PC-3 (cell line): Measurements from ENCODE around the gene CACNG5. TPM values are rescaled to one million over a fixed set of nuclear protein-coding genes. Genes with fewer than 3 reads are reported as not detected.
A peak's percentile ranks its signal among the peaks of the same experiment; 100 is the strongest.

Experiments used
- ATAC-seq: fragments of 200-7000 bp; cut with Tn5 transposase; 2 replicates; pipeline ENCODE4 v1.9.1; 2020; ENCODE audit warnings: mild to moderate bottlenecking, moderate library complexity
- Bru-seq: library from RNA; stranded (reverse); fragments of 400-500 nt; gene quantifications from one replicate; lab custom pipeline; 2021; lab: Mats Ljungman, UMichigan
- BruChase-seq, 2 experiments: library from RNA; stranded (reverse); fragments of 400-500 nt; gene quantifications; one replicate each; lab custom pipeline; 2021; lab: Mats Ljungman, UMichigan
- BruUV-seq: library from RNA; stranded (reverse); fragments of 400-500 nt; replicated peaks from 2 replicates; lab custom pipeline; 2021; lab: Mats Ljungman, UMichigan
- CTCF ChIA-PET: fragments of 300-600 bp; sonication (Branson Sonifier 250); formaldehyde crosslinking; loops from one replicate; lab custom pipeline; 2022; ENCODE audit warnings: antibody characterized with exemption; lab: Charles Lee
- POLR2A ChIA-PET: fragments of 300-600 bp; sonication (Branson Sonifier 250); formaldehyde crosslinking; loops from one replicate; lab custom pipeline; 2022; ENCODE audit warnings: antibody characterized with exemption; ENCODE audit not compliant: unreplicated experiment; lab: Charles Lee
- DNase-seq: peaks from one replicate; pipeline ENCODE4 v3.0.0-alpha.2; 2015
- H2AFZ ChIP-seq: fragments of 300-600 bp; sonication (generic); 2 replicates; pipeline ENCODE4 v1.6.0; 2016; ENCODE audit warnings: antibody characterized with exemption, low read length
- H3F3A ChIP-seq: fragments of 300-600 bp; sonication (generic); one replicate; pipeline ENCODE4 v1.6.0; 2017; ENCODE audit warnings: antibody characterized with exemption, low read length, control low read depth, mild to moderate bottlenecking; ENCODE audit not compliant: unreplicated experiment
- H3K27ac ChIP-seq: fragments of 300-600 bp; sonication (generic); 2 replicates; pipeline ENCODE4 v1.5.1; 2016; ENCODE audit warnings: mild to moderate bottlenecking, low read length
- H3K27me3 ChIP-seq: fragments of 300-600 bp; sonication (generic); 2 replicates; pipeline ENCODE4 v1.6.1; 2016; ENCODE audit warnings: low read length, mixed read lengths
- H3K36me3 ChIP-seq: fragments of 300-600 bp; sonication (generic); 2 replicates; pipeline ENCODE4 v1.6.1; 2016; ENCODE audit warnings: low read depth, mixed run types, low read length, mixed read lengths
- H3K4me1 ChIP-seq: fragments of 300-600 bp; sonication (generic); 2 replicates; pipeline ENCODE4 v1.5.1; 2016; ENCODE audit warnings: low read length; ENCODE audit not compliant: insufficient read depth
- H3K4me2 ChIP-seq: fragments of 300-600 bp; sonication (generic); 2 replicates; pipeline ENCODE4 v1.6.0; 2016; ENCODE audit warnings: low read length
- H3K4me3 ChIP-seq: fragments of 300-600 bp; sonication (generic); 2 replicates; pipeline ENCODE4 v1.5.1; 2016; ENCODE audit warnings: mild to moderate bottlenecking, low read length, mixed read lengths
- H3K79me2 ChIP-seq: fragments of 300-600 bp; sonication (generic); 2 replicates; pipeline ENCODE4 v1.6.1; 2017; ENCODE audit warnings: low read length, mixed read lengths
- H3K9ac ChIP-seq: fragments of 300-600 bp; sonication (generic); 2 replicates; pipeline ENCODE4 v1.6.0; 2016; ENCODE audit warnings: mild to moderate bottlenecking, low read length
- H3K9me2 ChIP-seq: fragments of 300-600 bp; sonication (generic); replicated peaks from 2 replicates; pipeline ENCODE4 v1.6.1; 2016; ENCODE audit warnings: mixed run types, low read length, mixed read lengths
- H3K9me3 ChIP-seq: fragments of 300-600 bp; sonication (generic); 2 replicates; pipeline ENCODE4 v1.6.1; 2016; ENCODE audit warnings: low read length, mixed read lengths
- H4K20me1 ChIP-seq: fragments of 300-600 bp; sonication (generic); 2 replicates; pipeline ENCODE4 v1.6.1; 2016; ENCODE audit warnings: low read length, mixed read lengths
- EZH2 ChIP-seq: fragments of 300-600 bp; sonication (generic); IDR thresholded peaks from one replicate; pipeline ENCODE4 v1.6.1; 2017; ENCODE audit warnings: antibody characterized with exemption, mild to moderate bottlenecking, low read length; ENCODE audit not compliant: unreplicated experiment
- EZH2phosphoT487 ChIP-seq: fragments of 300-600 bp; sonication (generic); IDR thresholded peaks from 2 replicates; pipeline ENCODE4 v1.6.1; 2018; ENCODE audit warnings: mild to moderate bottlenecking, antibody characterized with exemption, low read length, borderline replicate concordance
- intact Hi-C: fragments of 100-400 bp; cut with micrococcal nuclease; formaldehyde crosslinking; loops from 2 replicates; pipeline ENCODE4 v1.9.0; 2023
- long read RNA-seq: library from polyadenylated mRNA; unstranded; transcript quantifications from one replicate; pipeline ENCODE4 v2.0.0, GENCODE V29; 2021; ENCODE audit not compliant: unreplicated experiment
- total RNA-seq: library from RNA; depleted of rRNA; stranded (reverse); fragments of >200 nt; gene quantifications from 2 replicates; pipeline ENCODE4 v1.2.3, GENCODE V29; 2014; rRNA removed
- TF ChIP-seq, protein P1 (sequence below): fragments of 300-600 bp; sonication (generic); conservative IDR thresholded peaks from 2 replicates; pipeline ENCODE4 v1.5.1; 2017; ENCODE audit warnings: antibody characterized with exemption, low read depth, mild to moderate bottlenecking, low read length

The CACNG5 gene, protein sequence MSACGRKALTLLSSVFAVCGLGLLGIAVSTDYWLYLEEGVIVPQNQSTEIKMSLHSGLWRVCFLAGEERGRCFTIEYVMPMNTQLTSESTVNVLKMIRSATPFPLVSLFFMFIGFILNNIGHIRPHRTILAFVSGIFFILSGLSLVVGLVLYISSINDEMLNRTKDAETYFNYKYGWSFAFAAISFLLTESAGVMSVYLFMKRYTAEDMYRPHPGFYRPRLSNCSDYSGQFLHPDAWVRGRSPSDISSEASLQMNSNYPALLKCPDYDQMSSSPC
- total RNA-seq (not detected in 2 replicates), Bru-seq, nascent RNA (not detected), BruChase-seq, experiment 1, labeled RNA remaining after a 6-hour chase (percentile 8 among the genes with signal in this experiment), BruChase-seq, experiment 2, labeled RNA remaining after a 2-hour chase (percentile 13 among the genes with signal in this experiment)
- long read RNA-seq: 0 reads

DNA sequence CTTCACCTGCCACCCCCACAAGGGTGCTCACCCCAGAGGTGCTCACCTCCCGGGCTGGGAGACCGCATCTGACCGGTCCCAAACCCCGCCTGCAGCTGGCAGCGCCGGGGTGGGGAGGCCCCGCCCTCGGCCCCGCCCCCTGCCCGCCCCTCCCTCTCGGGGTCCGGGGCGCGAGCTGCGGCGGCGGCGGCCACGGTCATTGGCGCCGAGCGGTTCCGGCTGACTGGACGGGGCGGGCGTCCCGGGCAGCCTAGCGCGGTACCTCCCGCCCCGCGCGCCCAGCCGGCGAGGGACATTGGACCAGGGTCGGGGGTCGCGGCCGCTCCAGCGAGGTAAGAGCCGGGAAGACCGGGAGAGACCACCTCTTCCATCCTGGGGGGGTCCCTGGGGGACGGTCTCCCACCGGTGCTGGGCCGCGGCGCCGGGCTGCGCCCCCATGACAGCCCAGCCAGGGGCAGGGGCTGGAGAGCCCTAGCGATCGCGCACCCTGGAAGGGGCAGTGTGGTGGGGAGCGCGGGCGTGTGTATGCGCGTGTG, at the start of gene CACNG5:
TSS of gene CACNG5 (plus strand) at position 199 of the 536 bp plus-strand sequence. CDS start 42,216 bp downstream, outside the sequence.
- Histone ChIP-seq H3K9ac (no peak within 1 kb of the TSS), H3K27me3 (peaks cover 48% of the 10 kb centered on the region), H3K9me2 (no peaks in the 10 kb centered on the region), H3K4me1 (no peaks in the 10 kb centered on the region), H2AFZ (no peak within 1 kb of the TSS), H3K4me3 (no peak within 1 kb of the TSS), H4K20me1 (no peaks in the 10 kb centered on the region), H3K36me3 (no peaks in the 10 kb centered on the region), H3K27ac (no peak within 1 kb of the TSS), H3K79me2 (no peaks in the 10 kb centered on the region), H3F3A (no peaks in the 10 kb centered on the region), H3K4me2 (no peak within 1 kb of the TSS), H3K9me3 (no peaks in the 10 kb centered on the region)
- DNase-seq (no peak), ATAC-seq (no peak)
- CTCF ChIA-PET: no interaction called here
- TF ChIP-seq EZH2phosphoT487 (no peak), EZH2 (no peak)
- TF ChIP-seq, protein P1, sequence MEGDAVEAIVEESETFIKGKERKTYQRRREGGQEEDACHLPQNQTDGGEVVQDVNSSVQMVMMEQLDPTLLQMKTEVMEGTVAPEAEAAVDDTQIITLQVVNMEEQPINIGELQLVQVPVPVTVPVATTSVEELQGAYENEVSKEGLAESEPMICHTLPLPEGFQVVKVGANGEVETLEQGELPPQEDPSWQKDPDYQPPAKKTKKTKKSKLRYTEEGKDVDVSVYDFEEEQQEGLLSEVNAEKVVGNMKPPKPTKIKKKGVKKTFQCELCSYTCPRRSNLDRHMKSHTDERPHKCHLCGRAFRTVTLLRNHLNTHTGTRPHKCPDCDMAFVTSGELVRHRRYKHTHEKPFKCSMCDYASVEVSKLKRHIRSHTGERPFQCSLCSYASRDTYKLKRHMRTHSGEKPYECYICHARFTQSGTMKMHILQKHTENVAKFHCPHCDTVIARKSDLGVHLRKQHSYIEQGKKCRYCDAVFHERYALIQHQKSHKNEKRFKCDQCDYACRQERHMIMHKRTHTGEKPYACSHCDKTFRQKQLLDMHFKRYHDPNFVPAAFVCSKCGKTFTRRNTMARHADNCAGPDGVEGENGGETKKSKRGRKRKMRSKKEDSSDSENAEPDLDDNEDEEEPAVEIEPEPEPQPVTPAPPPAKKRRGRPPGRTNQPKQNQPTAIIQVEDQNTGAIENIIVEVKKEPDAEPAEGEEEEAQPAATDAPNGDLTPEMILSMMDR: no peak
- BruUV-seq: no TSS peak
- POLR2A ChIA-PET: no interaction called here
- intact Hi-C loops: no loop called here

DNA sequence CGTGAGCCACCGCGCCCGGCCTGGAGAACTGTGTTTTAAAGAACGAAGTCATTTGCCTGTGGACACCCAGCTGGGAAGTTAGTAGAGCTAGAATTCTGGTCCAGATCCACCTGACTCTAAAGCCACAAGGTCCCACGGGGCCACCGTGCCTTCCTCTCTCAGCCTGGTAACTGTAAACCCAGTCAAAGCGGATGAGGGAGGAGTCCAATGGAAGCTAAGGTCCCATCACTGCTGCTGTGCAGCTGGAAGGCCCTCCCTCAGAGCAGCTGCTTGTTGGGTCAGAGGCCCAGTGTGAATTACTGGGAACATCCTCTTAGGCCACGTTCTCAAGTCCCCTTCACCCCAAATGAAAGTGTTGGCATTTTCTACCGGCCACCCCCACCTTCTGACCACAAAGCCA, 48.8 kb upstream of the CACNG5 start:
- CTCF ChIA-PET: no interaction called here
- no TSS peak for BruUV-seq

More for the DNA sequence above, 48.8 kb upstream of the CACNG5 start:
- ATAC-seq: no peak
- POLR2A ChIA-PET: no interaction called here
- H3K9me2 ChIP-seq: no peaks in the 10 kb centered on the region
- H4K20me1 ChIP-seq: no peaks in the 10 kb centered on the region
- intact Hi-C loops: no loop called here
- no peak overlapping the region for H3K27ac ChIP-seq
- DNase-seq: no peak
- no peak overlapping the region for H3K4me2 ChIP-seq
- H3F3A ChIP-seq: no peaks in the 10 kb centered on the region
- no peaks in the 10 kb centered on the region for H3K79me2 ChIP-seq
- TF ChIP-seq, protein P1: no peak
- no peak for TF ChIP-seq EZH2
- no peak for TF ChIP-seq EZH2phosphoT487
- no peaks in the 10 kb centered on the region for H3K9me3 ChIP-seq
- H3K4me1 ChIP-seq: no peaks in the 10 kb centered on the region
- H3K27me3 ChIP-seq: no peaks in the 10 kb centered on the region
- H3K4me3 ChIP-seq: no peak overlapping the region
- H2AFZ ChIP-seq: no peak overlapping the region
- H3K36me3 ChIP-seq: peaks cover 6% of the 10 kb centered on the region; the same call in 1 of the 2 replicates
- H3K9ac ChIP-seq: no peak overlapping the region
